GM13976 (cell line): ENCODE measurements around the gene CYP2C18.

Source experiments
- DNase-seq: peaks from one replicate; pipeline ENCODE4 v3.0.0; 2012; ENCODE audit warnings: low spot score
- CTCF ChIP-seq: IDR thresholded peaks from 2 replicates; pipeline ENCODE4 v1.5.1; 2012; ENCODE audit warnings: borderline replicate concordance, mild to moderate bottlenecking; ENCODE audit not compliant: insufficient read depth; ENCODE audit errors: extremely low read depth, missing control alignments, control extremely low read depth
- in situ Hi-C: fragments of 300-500 bp; cut with MboI; formaldehyde crosslinking; loops from one replicate; pipeline ENCODE4 v1.12.0; 2022; ENCODE audit warnings: low sequenced_read_pairs, mixed read lengths, inconsistent platforms; ENCODE audit not compliant: unreplicated experiment

The CYP2C18 gene

GRCh38 chr10:94780844-94781243, 97.3 kb downstream of the CYP2C18 start:
- no peak for TF ChIP-seq CTCF
- in situ Hi-C loops: no loop called here

GRCh38 chr10:94784256-94784655, 100.7 kb downstream of the CYP2C18 start:
- TF ChIP-seq CTCF: no peak
- in situ Hi-C loops: no loop called here
- no peak for DNase-seq

More at GRCh38 chr10:94780844-94781243, 97.3 kb downstream of the CYP2C18 start:
- no peak for DNase-seq

- in situ Hi-C loops: no loop called here
- DNase-seq: no peak
Observed at GRCh38 chr10:94785211-94785610, 101.7 kb downstream of the CYP2C18 start.

More at GRCh38 chr10:94785211-94785610, 101.7 kb downstream of the CYP2C18 start:
- TF ChIP-seq CTCF: no peak
